ENCODE results near the gene ANKRD66. TPM values are rescaled to one million over a fixed set of nuclear protein-coding genes. Genes with fewer than 3 reads are reported as not detected.

Gene ANKRD66
- total RNA-seq, 1 donor from 2014 or later, result not detected

DNA sequence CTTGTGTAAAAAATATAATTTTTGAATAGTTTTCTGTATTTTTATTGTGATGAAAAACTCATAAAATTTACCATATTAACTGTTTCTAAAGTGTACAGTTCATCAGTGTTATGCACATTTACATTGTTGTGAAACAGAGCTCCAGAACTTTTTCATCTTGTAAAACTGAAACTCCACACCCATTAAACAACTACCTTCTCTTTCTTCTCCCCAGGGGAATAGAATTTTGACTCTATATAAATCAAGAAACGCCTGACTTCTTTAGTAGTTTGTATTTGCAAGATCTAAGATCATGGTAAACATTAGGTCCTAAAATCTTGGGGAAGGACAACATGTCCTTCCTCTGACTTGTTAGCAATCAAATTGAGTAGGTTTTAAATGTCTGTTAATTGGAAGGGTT, 9.1 kb downstream of the ANKRD66 start:
- Histone ChIP-seq H3K36me3 (ENCODE audit: control insufficient read depth, insufficient read depth, low read length) (no peaks in the 10 kb centered on the region), H3K4me3 (ENCODE audit: low read depth, low read length) (no peak overlapping the region), H3K27me3 (ENCODE audit: control insufficient read depth, insufficient read depth, low read length) (no peaks in the 10 kb centered on the region)
- no peak for DNase-seq (ENCODE audit: low read depth)
- TF ChIP-seq, protein P1, sequence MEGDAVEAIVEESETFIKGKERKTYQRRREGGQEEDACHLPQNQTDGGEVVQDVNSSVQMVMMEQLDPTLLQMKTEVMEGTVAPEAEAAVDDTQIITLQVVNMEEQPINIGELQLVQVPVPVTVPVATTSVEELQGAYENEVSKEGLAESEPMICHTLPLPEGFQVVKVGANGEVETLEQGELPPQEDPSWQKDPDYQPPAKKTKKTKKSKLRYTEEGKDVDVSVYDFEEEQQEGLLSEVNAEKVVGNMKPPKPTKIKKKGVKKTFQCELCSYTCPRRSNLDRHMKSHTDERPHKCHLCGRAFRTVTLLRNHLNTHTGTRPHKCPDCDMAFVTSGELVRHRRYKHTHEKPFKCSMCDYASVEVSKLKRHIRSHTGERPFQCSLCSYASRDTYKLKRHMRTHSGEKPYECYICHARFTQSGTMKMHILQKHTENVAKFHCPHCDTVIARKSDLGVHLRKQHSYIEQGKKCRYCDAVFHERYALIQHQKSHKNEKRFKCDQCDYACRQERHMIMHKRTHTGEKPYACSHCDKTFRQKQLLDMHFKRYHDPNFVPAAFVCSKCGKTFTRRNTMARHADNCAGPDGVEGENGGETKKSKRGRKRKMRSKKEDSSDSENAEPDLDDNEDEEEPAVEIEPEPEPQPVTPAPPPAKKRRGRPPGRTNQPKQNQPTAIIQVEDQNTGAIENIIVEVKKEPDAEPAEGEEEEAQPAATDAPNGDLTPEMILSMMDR (IDR thresholded peaks at IDR 0.05; ENCODE audit: insufficient read depth, low read length, poor library complexity, severe bottlenecking), result no peak

DNA sequence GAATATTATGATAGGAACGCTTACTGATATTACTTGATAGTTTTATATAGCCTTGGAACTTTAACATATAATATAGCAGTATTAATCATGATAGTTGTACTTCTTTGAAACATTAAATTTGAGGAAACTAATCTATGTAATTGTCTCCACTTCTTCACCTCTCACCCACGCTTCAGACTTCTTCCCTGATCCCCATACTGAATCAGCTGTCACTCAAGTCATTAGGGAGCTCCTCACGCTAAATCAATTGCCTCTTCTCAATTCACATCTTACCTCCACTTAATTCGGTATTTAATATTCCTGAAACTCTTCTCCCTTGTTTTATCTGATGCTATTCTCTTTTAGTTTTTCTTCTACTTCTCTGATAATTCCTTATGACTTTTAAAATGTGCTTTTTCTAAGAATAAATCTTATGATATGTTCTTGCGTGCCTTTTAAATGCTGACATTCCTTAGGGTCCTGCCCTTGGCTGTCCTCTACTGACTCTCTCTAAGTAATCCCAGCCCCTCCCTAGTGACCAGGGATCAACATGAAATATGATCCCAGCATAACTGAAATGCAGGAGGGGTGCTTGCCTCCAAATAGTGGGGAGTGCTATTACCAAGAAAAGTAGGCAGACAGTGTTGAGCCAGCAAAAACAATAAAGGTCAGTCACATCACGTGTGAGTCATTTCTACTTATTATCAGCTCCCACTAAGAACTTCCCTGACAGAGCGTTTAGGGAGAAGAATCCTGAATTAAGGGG, 9.9 kb downstream of the ANKRD66 start:
- no peak overlapping the region for H3K4me3 ChIP-seq (ENCODE audit: low read depth, low read length)
- no peak for DNase-seq (ENCODE audit: low read depth)
- H3K36me3 ChIP-seq (ENCODE audit: control insufficient read depth, insufficient read depth, low read length), result no peaks in the 10 kb centered on the region
- TF ChIP-seq, protein P1 (IDR thresholded peaks at IDR 0.05; ENCODE audit: insufficient read depth, low read length, poor library complexity, severe bottlenecking), result no peak
- H3K27me3 ChIP-seq (ENCODE audit: control insufficient read depth, insufficient read depth, low read length), result no peaks in the 10 kb centered on the region

DNA sequence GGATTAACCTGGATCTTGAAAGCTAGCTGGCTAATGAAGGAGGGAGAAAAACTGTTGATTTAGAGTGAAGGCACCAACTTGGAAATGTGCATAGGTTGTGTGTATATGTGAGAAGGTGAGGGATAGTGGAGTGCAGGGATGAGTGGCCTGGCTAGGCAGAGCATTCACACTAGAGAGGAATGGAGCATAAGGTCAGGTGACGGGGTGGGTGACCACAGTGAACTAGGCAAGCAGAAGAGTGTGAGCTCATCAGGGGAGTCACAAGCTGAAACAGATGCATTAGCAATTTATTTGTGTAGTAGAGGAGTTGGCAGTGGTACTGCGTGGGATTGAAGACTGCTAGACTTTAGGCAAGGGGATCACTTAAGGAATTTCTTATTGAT, 10.5 kb downstream of the ANKRD66 start:
- H3K36me3 ChIP-seq (ENCODE audit: control insufficient read depth, insufficient read depth, low read length), result no peaks in the 10 kb centered on the region
- TF ChIP-seq, protein P1 (IDR thresholded peaks at IDR 0.05; ENCODE audit: insufficient read depth, low read length, poor library complexity, severe bottlenecking), result no peak
- H3K27me3 ChIP-seq (ENCODE audit: control insufficient read depth, insufficient read depth, low read length), result no peaks in the 10 kb centered on the region
- H3K4me3 ChIP-seq (ENCODE audit: low read depth, low read length), result no peak overlapping the region
- DNase-seq (ENCODE audit: low read depth), result no peak

DNA sequence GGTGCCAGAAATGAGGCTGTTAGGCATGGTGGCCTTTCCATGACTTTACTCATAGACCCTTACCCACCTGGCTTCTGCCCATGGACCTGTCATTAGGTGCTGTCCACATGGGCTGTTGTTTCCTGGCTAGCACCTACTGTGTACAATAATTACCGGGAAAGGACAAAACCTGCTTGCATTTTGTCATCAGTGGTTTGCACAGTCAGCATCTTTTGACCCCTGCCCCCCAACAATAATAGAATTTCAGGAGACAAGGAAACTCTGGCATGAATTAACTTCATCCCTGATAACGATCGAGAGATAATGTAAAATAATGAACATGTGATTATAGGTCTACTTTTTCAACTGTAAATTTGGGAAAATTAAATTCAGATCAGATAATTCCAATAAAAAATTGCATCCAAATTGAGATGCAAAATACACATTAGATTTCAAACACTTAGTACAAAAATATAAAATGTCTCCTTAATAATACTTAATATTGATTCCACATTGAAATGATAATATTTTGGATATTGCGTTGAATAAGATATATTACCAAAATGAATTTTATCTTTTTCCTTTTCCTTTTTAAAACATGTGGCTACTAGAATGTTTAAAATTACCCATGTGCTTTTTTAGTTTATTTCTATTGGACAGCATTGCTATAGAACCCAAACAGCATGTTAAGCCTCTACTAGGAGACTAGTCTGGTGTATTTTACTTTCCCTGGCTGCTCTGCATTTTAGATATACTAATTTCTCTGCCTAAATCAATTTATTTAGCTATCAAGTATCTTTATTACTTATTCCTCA, 12.4 kb downstream of the ANKRD66 start:
- DNase-seq (ENCODE audit: low read depth), result no peak
- Histone ChIP-seq H3K4me3 (ENCODE audit: low read depth, low read length) (no peak overlapping the region), H3K36me3 (ENCODE audit: control insufficient read depth, insufficient read depth, low read length) (no peaks in the 10 kb centered on the region), H3K27me3 (ENCODE audit: control insufficient read depth, insufficient read depth, low read length) (no peaks in the 10 kb centered on the region)
- TF ChIP-seq, protein P1 (IDR thresholded peaks at IDR 0.05; ENCODE audit: insufficient read depth, low read length, poor library complexity, severe bottlenecking), result no peak

DNA sequence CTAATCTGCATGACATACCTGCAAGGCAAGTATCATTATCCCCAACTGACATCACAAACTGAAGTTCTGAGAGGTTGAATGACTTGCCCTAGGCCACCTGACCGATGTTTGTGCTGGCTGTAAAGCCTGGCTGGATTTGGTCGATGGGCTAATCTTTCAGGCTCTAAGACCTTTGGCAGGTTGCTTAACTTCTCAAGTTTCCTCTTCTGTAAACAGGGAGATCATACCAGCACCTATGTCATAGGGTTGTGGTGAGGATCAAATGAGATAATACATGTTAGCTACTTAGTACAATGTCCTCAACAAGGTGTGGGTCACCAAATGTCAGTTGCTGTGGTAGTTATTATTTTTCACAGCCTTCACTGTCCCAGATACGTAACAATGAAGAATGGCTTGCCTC, 14.2 kb downstream of the ANKRD66 start:
- DNase-seq (ENCODE audit: low read depth), result no peak

More for the DNA sequence above, 14.2 kb downstream of the ANKRD66 start:
- TF ChIP-seq, protein P1 (IDR thresholded peaks at IDR 0.05; ENCODE audit: insufficient read depth, low read length, poor library complexity, severe bottlenecking), result no peak
- Histone ChIP-seq H3K4me3 (ENCODE audit: low read depth, low read length) (no peak overlapping the region), H3K27me3 (ENCODE audit: control insufficient read depth, insufficient read depth, low read length) (no peaks in the 10 kb centered on the region), H3K36me3 (ENCODE audit: control insufficient read depth, insufficient read depth, low read length) (no peaks in the 10 kb centered on the region)

Measured in kidney epithelial cell (primary cell).